Measurements from ENCODE around the gene MED8.

DNA sequence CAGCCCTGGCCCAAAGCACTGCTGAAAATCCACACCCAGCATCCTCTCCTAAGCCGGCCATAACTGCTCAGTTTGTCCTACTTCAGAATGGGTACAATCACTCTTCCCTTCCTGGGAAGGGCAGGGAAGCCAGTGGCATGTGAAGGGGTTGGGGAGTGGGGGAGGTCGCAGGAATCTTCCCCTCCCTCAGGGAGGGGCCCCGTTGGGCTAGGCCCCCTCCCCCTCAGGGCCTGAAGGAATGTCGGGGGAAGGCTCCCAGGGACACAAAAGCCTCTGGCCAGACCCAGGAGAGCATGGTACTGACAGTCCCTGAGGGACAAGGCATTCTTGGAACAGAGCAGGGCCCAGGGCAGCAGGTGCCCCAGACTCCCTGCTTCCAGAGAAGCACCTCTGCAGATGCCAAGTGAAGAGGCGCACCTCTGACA, 23.0 kb downstream of the MED8 start:
- TF ChIP-seq YY1 (IDR thresholded peaks at IDR 0.05; ENCODE audit: insufficient read depth, insufficient read length) (no peak), ZNF274 (IDR thresholded peaks at IDR 0.05; ENCODE audit: low read depth, low read length) (no peak)
